Measurements from ENCODE around the gene FBXO21.

DNA sequence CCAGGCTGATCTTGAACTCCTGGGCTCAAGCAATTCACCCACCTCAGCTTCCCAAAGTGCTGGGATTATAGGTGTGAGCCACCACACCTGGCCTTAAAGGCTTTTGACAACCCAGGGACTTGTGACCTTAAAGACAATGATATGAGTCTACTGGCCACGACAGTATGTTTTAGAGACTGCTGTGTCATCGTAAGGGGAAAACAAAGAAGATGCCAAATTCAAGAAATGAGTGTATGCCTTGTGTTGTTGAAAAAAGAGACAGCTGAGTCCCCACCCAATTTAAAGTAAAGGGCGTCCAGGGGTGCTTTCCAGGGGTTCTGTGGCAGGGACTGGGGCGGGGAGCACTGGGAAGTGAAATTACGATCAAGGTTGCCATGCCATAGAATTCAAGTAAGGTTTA, 26.4 kb upstream of the FBXO21 start:
- no peak for TF ChIP-seq CEBPB (IDR thresholded peaks at IDR 0.05; ENCODE audit: borderline replicate concordance, low read depth, low read length)
- TF ChIP-seq TAF1 (CRISPR knock-in tag; IDR thresholded peaks at IDR 0.05), result no peak

All from HepG2 (cell line).